NB4 (cell line): Measurements from ENCODE around the gene SDF2.

ENCODE experiments used
- POLR2A ChIP-seq: IDR thresholded peaks from 2 replicates; pipeline ENCODE4 v1.6.1; 2011; ENCODE audit warnings: mild to moderate bottlenecking; ENCODE audit not compliant: insufficient read length; ENCODE audit errors: extremely low read depth
- TF ChIP-seq, protein P1 (sequence below): IDR thresholded peaks from one replicate; pipeline ENCODE4 v1.5.1; 2012; ENCODE audit warnings: low read depth, low read length

DNA sequence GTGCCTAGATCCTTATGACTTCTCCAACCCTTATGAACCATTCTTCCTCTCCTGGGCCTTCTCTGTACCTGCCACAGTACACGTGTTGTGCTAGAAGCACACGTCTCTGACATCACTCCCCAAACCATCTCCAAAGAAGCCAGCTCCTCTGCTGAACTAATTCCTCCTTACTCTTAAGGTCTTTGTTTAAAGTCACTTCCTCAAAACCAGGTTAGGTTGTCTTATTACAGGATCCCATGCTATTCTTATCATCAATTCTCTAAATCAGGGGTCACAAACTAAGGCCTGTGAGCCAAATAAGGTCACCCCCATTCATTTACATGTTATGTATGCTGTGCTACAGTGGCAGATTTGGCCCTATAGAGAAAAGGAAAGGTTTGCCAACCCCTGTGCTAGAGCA lies 4.3 kb upstream of the SDF2 start:
- TF ChIP-seq, protein P1, sequence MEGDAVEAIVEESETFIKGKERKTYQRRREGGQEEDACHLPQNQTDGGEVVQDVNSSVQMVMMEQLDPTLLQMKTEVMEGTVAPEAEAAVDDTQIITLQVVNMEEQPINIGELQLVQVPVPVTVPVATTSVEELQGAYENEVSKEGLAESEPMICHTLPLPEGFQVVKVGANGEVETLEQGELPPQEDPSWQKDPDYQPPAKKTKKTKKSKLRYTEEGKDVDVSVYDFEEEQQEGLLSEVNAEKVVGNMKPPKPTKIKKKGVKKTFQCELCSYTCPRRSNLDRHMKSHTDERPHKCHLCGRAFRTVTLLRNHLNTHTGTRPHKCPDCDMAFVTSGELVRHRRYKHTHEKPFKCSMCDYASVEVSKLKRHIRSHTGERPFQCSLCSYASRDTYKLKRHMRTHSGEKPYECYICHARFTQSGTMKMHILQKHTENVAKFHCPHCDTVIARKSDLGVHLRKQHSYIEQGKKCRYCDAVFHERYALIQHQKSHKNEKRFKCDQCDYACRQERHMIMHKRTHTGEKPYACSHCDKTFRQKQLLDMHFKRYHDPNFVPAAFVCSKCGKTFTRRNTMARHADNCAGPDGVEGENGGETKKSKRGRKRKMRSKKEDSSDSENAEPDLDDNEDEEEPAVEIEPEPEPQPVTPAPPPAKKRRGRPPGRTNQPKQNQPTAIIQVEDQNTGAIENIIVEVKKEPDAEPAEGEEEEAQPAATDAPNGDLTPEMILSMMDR, result no peak
- TF ChIP-seq POLR2A, result no peak
